Measurements from ENCODE around the gene SEMA5B.

Gene SEMA5B

GRCh38 chr3:122941228-122942206 lies 86.0 kb downstream of the SEMA5B start:
- no peak for DNase-seq

GRCh38 chr3:122940628-122941086 lies 86.9 kb downstream of the SEMA5B start:
- no peak for DNase-seq

GRCh38 chr3:122938783-122939425 lies 88.7 kb downstream of the SEMA5B start:
- no peak for DNase-seq

- no peak for DNase-seq
Measured at GRCh38 chr3:122937745-122938144, 89.8 kb downstream of the SEMA5B start.

GRCh38 chr3:122936986-122937385 lies 90.6 kb downstream of the SEMA5B start:
- DNase-seq = no peak

- DNase-seq = no peak
Measured at GRCh38 chr3:122936335-122936734, 91.2 kb downstream of the SEMA5B start.

GRCh38 chr3:122934251-122934650 lies 93.3 kb downstream of the SEMA5B start:
- DNase-seq = no peak

- no peak for DNase-seq
Measured at GRCh38 chr3:122932251-122932967, 95.2 kb downstream of the SEMA5B start.

GRCh38 chr3:122931636-122932035 lies 95.9 kb downstream of the SEMA5B start:
- no peak for DNase-seq

- DNase-seq = no peak
Measured at GRCh38 chr3:122930063-122930997, 97.2 kb downstream of the SEMA5B start.

- DNase-seq = no peak
Measured at GRCh38 chr3:122929188-122930062, 98.1 kb downstream of the SEMA5B start.

GRCh38 chr3:122928396-122929187 lies 99.0 kb downstream of the SEMA5B start:
- DNase-seq = no peak

- no peak for DNase-seq
Measured at GRCh38 chr3:122927726-122928125, 99.8 kb downstream of the SEMA5B start.

GRCh38 chr3:122926811-122927210 lies 100.8 kb downstream of the SEMA5B start:
- DNase-seq = no peak

- no peak for DNase-seq
Measured at GRCh38 chr3:122926322-122926721, 101.2 kb downstream of the SEMA5B start.

- no peak for DNase-seq
Measured at GRCh38 chr3:122925756-122926155, 101.8 kb downstream of the SEMA5B start.

- no peak for DNase-seq
Measured at GRCh38 chr3:122924056-122924455, 103.5 kb downstream of the SEMA5B start.

GRCh38 chr3:122923611-122924010 lies 104.0 kb downstream of the SEMA5B start:
- no peak for DNase-seq

GRCh38 chr3:122921791-122922651 lies 105.5 kb downstream of the SEMA5B start:
- peak; percentile 15 for DNase-seq

Data from stimulated activated CD4-positive, alpha-beta T cell treated with anti-CD3 and anti-CD28 coated beads, Interleukin-12 subunit alpha, Interleukin-12 subunit beta, amount 100 ng/mL, for 4 hours (primary cell).